K562 (cell line): ENCODE measurements around the gene COL9A2.

Experiments used
- CCAR2 ChIP-seq: fragments of 200-400 bp; formaldehyde crosslinking; IDR thresholded peaks from 2 replicates; pipeline ENCODE4 v1.6.1; 2017; ENCODE audit warnings: mild to moderate bottlenecking, low read depth, low read length
- LARP7 ChIP-seq: fragments of 450-650 bp; IDR thresholded peaks from 2 replicates; pipeline ENCODE4 v1.6.1; 2016
- NFIC ChIP-seq: fragments of 450-650 bp; IDR thresholded peaks from 2 replicates; pipeline ENCODE4 v1.6.1; 2017; ENCODE audit warnings: mild to moderate bottlenecking, inconsistent platforms
- SMAD2 ChIP-seq: fragments of 150-350 bp; IDR thresholded peaks from 2 replicates; pipeline ENCODE4 v1.6.1; 2014; ENCODE audit warnings: low read depth, mild to moderate bottlenecking, low read length
- TF ChIP-seq, protein P1 (sequence below): sonication (generic); formaldehyde crosslinking; IDR thresholded peaks from 2 replicates; pipeline ENCODE4 v1.9.0; 2022; ENCODE audit warnings: mild to moderate bottlenecking, missing genetic modification reagents
- TF ChIP-seq, protein P2 (sequence below), 3 experiments: IDR thresholded peaks in 2 of 3; conservative IDR thresholded peaks in 1 of 3; 2 replicates each; pipeline ENCODE4 v1.5.1; 2011 to 2012; ENCODE audit warnings: low read length in 3 of 3, mild to moderate bottlenecking in 3 of 3, control low read depth in 2 of 3, improper control_type of control experiment in 1 of 3, inconsistent platforms in 1 of 3, low read depth in 1 of 3, mixed read lengths in 1 of 3, moderate library complexity in 1 of 3; ENCODE audit not compliant: insufficient read depth in 2 of 3

DNA sequence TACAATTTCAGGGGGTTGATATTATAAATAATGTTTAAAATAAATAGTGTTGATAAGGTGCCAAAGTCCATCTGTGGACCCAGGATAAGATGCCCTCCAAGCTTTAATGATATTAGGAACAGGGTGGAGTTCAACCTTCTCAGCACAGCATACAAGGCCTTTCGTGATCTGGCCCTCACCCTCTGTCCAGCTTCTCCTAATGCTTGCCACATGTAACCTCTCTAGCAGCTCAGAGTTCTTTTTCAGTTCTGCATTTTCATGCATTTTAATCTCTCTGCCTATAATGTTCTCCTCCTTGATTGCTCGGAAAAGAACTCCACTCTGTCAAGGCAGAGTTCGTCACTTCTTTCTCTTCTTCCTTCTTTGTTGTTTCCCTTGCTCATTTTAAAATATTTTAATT, 35.0 kb upstream of the COL9A2 start:
- TF ChIP-seq, protein P1, sequence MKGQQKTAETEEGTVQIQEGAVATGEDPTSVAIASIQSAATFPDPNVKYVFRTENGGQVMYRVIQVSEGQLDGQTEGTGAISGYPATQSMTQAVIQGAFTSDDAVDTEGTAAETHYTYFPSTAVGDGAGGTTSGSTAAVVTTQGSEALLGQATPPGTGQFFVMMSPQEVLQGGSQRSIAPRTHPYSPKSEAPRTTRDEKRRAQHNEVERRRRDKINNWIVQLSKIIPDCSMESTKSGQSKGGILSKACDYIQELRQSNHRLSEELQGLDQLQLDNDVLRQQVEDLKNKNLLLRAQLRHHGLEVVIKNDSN = no peak
- TF ChIP-seq LARP7 (no peak), CCAR2 (no peak), NFIC (no peak), SMAD2 (no peak)
- TF ChIP-seq, protein P2, sequence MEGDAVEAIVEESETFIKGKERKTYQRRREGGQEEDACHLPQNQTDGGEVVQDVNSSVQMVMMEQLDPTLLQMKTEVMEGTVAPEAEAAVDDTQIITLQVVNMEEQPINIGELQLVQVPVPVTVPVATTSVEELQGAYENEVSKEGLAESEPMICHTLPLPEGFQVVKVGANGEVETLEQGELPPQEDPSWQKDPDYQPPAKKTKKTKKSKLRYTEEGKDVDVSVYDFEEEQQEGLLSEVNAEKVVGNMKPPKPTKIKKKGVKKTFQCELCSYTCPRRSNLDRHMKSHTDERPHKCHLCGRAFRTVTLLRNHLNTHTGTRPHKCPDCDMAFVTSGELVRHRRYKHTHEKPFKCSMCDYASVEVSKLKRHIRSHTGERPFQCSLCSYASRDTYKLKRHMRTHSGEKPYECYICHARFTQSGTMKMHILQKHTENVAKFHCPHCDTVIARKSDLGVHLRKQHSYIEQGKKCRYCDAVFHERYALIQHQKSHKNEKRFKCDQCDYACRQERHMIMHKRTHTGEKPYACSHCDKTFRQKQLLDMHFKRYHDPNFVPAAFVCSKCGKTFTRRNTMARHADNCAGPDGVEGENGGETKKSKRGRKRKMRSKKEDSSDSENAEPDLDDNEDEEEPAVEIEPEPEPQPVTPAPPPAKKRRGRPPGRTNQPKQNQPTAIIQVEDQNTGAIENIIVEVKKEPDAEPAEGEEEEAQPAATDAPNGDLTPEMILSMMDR (IDR thresholded peaks at IDR 0.05 in 2 of 3, conservative IDR thresholded peaks at IDR 0.05 in 1 of 3; ENCODE audit: insufficient read depth in 2 of 3, low read depth in 1 of 3, low read length in 3 of 3) = no peak
